H1 (cell line): ENCODE results near the gene PPM1F. TPM values are rescaled to one million over a fixed set of nuclear protein-coding genes. Genes with fewer than 3 reads are reported as not detected.

Source experiments
- CTCF ChIA-PET: fragments of 300-600 bp; sonication (Branson Sonifier 250); formaldehyde crosslinking; loops from one replicate; lab custom pipeline; 2021; ENCODE audit not compliant: partially characterized antibody; lab: Charles Lee
- POLR2A ChIA-PET: fragments of 300-600 bp; sonication (Branson Sonifier 250); formaldehyde crosslinking; loops from one replicate; lab custom pipeline; 2021; ENCODE audit warnings: inconsistent platforms; ENCODE audit not compliant: partially characterized antibody; lab: Charles Lee
- DNase-seq, 2 experiments: peaks; one replicate each; pipeline versions ENCODE4 v3.0.0 to v3.0.0-alpha.2; 2010 to 2022; ENCODE audit warnings: low spot score in 2 of 2, low read depth in 1 of 2, mixed read lengths in 1 of 2
- FAIRE-seq: peaks from 2 replicates; lab custom pipeline; 2011; peaks lifted over from hg19 to GRCh38; lab: Jason Lieb, UNC
- H2AFZ ChIP-seq: 2 replicates; pipeline ENCODE4 v1.8.1; 2012; ENCODE audit warnings: low read length, inconsistent platforms
- H2AK5ac ChIP-seq: 2 replicates; pipeline ENCODE4 v1.6.1; 2013; ENCODE audit warnings: low read depth, low read length
- H2BK120ac ChIP-seq: replicated peaks from 2 replicates; pipeline ENCODE3; 2013; ENCODE audit warnings: low read depth, low read length, inconsistent platforms
- H2BK12ac ChIP-seq: 2 replicates; pipeline ENCODE4 v1.6.1; 2013; ENCODE audit warnings: low read depth, low read length
- H2BK15ac ChIP-seq: 2 replicates; pipeline ENCODE4 v1.6.1; 2013; ENCODE audit warnings: low read length
- H2BK20ac ChIP-seq: 2 replicates; pipeline ENCODE4 v1.6.1; 2013; ENCODE audit warnings: low read length
- H2BK5ac ChIP-seq: 2 replicates; pipeline ENCODE4 v1.6.1; 2013; ENCODE audit warnings: low read depth, low read length
- H3K14ac ChIP-seq: 2 replicates; pipeline ENCODE4 v1.6.1; 2013; ENCODE audit warnings: inconsistent platforms; ENCODE audit not compliant: insufficient read length
- H3K18ac ChIP-seq: 2 replicates; pipeline ENCODE4 v1.6.1; 2013; ENCODE audit warnings: low read length; ENCODE audit errors: extremely low read depth
- H3K23ac ChIP-seq: 2 replicates; pipeline ENCODE4 v1.6.1; 2013; ENCODE audit warnings: inconsistent platforms; ENCODE audit not compliant: insufficient read length
- H3K23me2 ChIP-seq: 2 replicates; pipeline ENCODE4 v1.6.1; 2013; ENCODE audit warnings: low read depth, low read length
- H3K27ac ChIP-seq: 2 replicates; pipeline ENCODE4 v1.6.1; 2011; ENCODE audit warnings: low read depth, low read length, inconsistent platforms
- H3K27me3 ChIP-seq, 4 experiments: replicated peaks in 1 of 4; 1 replicate in 1 of 4; 2 replicates in 3 of 4; pipeline versions ENCODE4 v1.6.1 to v1.8.1; 2011 to 2013; ENCODE audit warnings: low read length in 3 of 4, mild to moderate bottlenecking in 3 of 4, inconsistent platforms in 2 of 4, mixed read lengths in 2 of 4, moderate library complexity in 1 of 4; ENCODE audit not compliant: control insufficient read depth in 3 of 4, insufficient read depth in 3 of 4; ENCODE audit errors: extremely low read depth in 1 of 4
- H3K36me3 ChIP-seq, 4 experiments: 2 replicates each; pipeline versions ENCODE4 v1.6.1 to v1.8.1; 2011 to 2013; ENCODE audit warnings: mild to moderate bottlenecking in 4 of 4, low read length in 3 of 4, moderate library complexity in 2 of 4, control low read depth in 1 of 4, inconsistent platforms in 1 of 4; ENCODE audit not compliant: insufficient read depth in 4 of 4, control insufficient read depth in 2 of 4
- H3K4ac ChIP-seq: replicated peaks from 2 replicates; pipeline ENCODE3; 2013; ENCODE audit warnings: low read length, low read depth, mixed read lengths, inconsistent platforms; ENCODE audit not compliant: insufficient read length
- H3K4me1 ChIP-seq, 4 experiments: replicated peaks in 1 of 4; 1 replicate in 1 of 4; 2 replicates in 3 of 4; pipeline versions ENCODE4 v1.6.1 to v1.8.1; 2011 to 2013; ENCODE audit warnings: low read length in 3 of 4, inconsistent platforms in 2 of 4, mixed read lengths in 1 of 4; ENCODE audit not compliant: insufficient read depth in 4 of 4, control insufficient read depth in 3 of 4
- H3K4me2 ChIP-seq, 2 experiments: 2 replicates each; pipeline versions ENCODE4 v1.6.1 to v1.8.1; 2011 to 2013; ENCODE audit warnings: low read depth in 2 of 2, low read length in 2 of 2, control low read depth in 1 of 2, inconsistent platforms in 1 of 2, mild to moderate bottlenecking in 1 of 2; ENCODE audit not compliant: insufficient read depth in 1 of 2
- H3K4me3 ChIP-seq, 4 experiments: fragments of 200-600, 300-600 bp in 1 of 4; sonication (generic), shearing (Covaris generic), sonication (Bioruptor Twin) in 1 of 4; 2 replicates each; pipeline versions ENCODE4 v1.5.1 to v1.8.1; 2011 to 2016; ENCODE audit warnings: low read length in 4 of 4, low read depth in 3 of 4, control low read depth in 2 of 4, inconsistent platforms in 2 of 4, mild to moderate bottlenecking in 2 of 4, mixed read lengths in 1 of 4, moderate library complexity in 1 of 4; ENCODE audit not compliant: insufficient read depth in 2 of 4; ENCODE audit errors: extremely low read depth in 1 of 4
- H3K56ac ChIP-seq: replicated peaks from 2 replicates; pipeline ENCODE3; 2013; ENCODE audit warnings: low read depth, mild to moderate bottlenecking, mixed read lengths, low read length, inconsistent platforms; ENCODE audit not compliant: insufficient read length
- H3K79me1 ChIP-seq: 2 replicates; pipeline ENCODE4 v1.6.1; 2013; ENCODE audit warnings: low read depth, low read length, control low read depth
- H3K79me2 ChIP-seq, 2 experiments: 2 replicates each; pipeline versions ENCODE4 v1.6.1 to v1.8.1; 2012 to 2013; ENCODE audit warnings: low read length in 2 of 2, mild to moderate bottlenecking in 2 of 2, inconsistent platforms in 1 of 2; ENCODE audit not compliant: insufficient read depth in 2 of 2, control insufficient read depth in 1 of 2
- H3K9ac ChIP-seq, 4 experiments: replicated peaks in 1 of 4; 1 replicate in 1 of 4; 2 replicates in 3 of 4; pipeline versions ENCODE4 v1.6.1 to v1.8.1; 2011 to 2013; ENCODE audit warnings: low read depth in 3 of 4, low read length in 3 of 4, control low read depth in 2 of 4, mild to moderate bottlenecking in 2 of 4, moderate library complexity in 2 of 4, inconsistent platforms in 1 of 4; ENCODE audit errors: extremely low read depth in 1 of 4
- H3K9me3 ChIP-seq, 2 experiments: 2 replicates each; pipeline versions ENCODE4 v1.6.1 to v1.8.1; 2012 to 2013; ENCODE audit warnings: mild to moderate bottlenecking in 2 of 2, moderate library complexity in 2 of 2, control low read depth in 1 of 2, inconsistent platforms in 1 of 2, low read depth in 1 of 2, low read length in 1 of 2, mixed read lengths in 1 of 2; ENCODE audit not compliant: insufficient read depth in 2 of 2
- H4K20me1 ChIP-seq, 2 experiments: replicated peaks in 1 of 2; 2 replicates each; pipeline versions ENCODE3 to v1.8.1; 2011 to 2013; ENCODE audit warnings: inconsistent platforms in 2 of 2, low read length in 2 of 2, mild to moderate bottlenecking in 1 of 2; ENCODE audit not compliant: insufficient read depth in 2 of 2, control insufficient read depth in 1 of 2
- H4K5ac ChIP-seq: 2 replicates; pipeline ENCODE4 v1.6.1; 2013; ENCODE audit warnings: low read length, low read depth, mixed read lengths, inconsistent platforms; ENCODE audit not compliant: insufficient read length
- H4K8ac ChIP-seq: 2 replicates; pipeline ENCODE4 v1.8.0; 2013; ENCODE audit warnings: mild to moderate bottlenecking, moderate library complexity, low read length, inconsistent platforms; ENCODE audit not compliant: insufficient read depth; ENCODE audit errors: extremely low read depth
- H4K91ac ChIP-seq: replicated peaks from 2 replicates; pipeline ENCODE3; 2013; ENCODE audit warnings: low read length, mixed read lengths, inconsistent platforms; ENCODE audit not compliant: insufficient read length
- CTBP2 ChIP-seq: IDR thresholded peaks from 2 replicates; pipeline ENCODE4 v1.7.0; 2011; ENCODE audit warnings: borderline replicate concordance, mild to moderate bottlenecking, moderate library complexity, mixed read lengths, low read length; ENCODE audit not compliant: insufficient read depth, insufficient read length
- E2F6 ChIP-seq: IDR thresholded peaks from 2 replicates; pipeline ENCODE4 v1.6.1; 2012; ENCODE audit warnings: inconsistent platforms
- GTF2F1 ChIP-seq: IDR thresholded peaks from 2 replicates; pipeline ENCODE4 v1.6.1; 2012; ENCODE audit warnings: low read depth, low read length, improper control_type of control experiment, borderline replicate concordance
- HDAC2 ChIP-seq, 2 experiments: fragments of 300-600 bp in 1 of 2; sonication (generic) in 1 of 2; IDR thresholded peaks; 2 replicates each; pipeline ENCODE4 v1.6.1; 2011 to 2012; ENCODE audit warnings: low read depth in 2 of 2, low read length in 2 of 2, mild to moderate bottlenecking in 2 of 2, moderate library complexity in 2 of 2, borderline replicate concordance in 1 of 2, inconsistent platforms in 1 of 2
- NRF1 ChIP-seq: IDR thresholded peaks from 2 replicates; pipeline ENCODE4 v1.6.1; 2011; ENCODE audit warnings: mild to moderate bottlenecking, low read depth, low read length, improper control_type of control experiment
- SIRT6 ChIP-seq: IDR thresholded peaks from one replicate; pipeline ENCODE4 v1.7.1; 2012; ENCODE audit warnings: low read length, inconsistent platforms
- WGBS, 2 experiments: shearing (Covaris generic) in 1 of 2; methylation state at CpG; one replicate each; pipeline versions ENCODE4 v1.1.6 to v1.1.7; 2013 to 2015; ENCODE audit warnings: low lambda C conversion rate in 2 of 2, mixed read lengths in 2 of 2, inconsistent platforms in 1 of 2, low coverage in 1 of 2, missing lambda C conversion rate in 1 of 2; ENCODE audit not compliant: insufficient replicate concordance in 2 of 2, insufficient coverage in 1 of 2, insufficient read length in 1 of 2; ENCODE audit errors: extremely low coverage in 1 of 2, missing lambda C conversion rate in 1 of 2; 5-methylcytosine and 5-hydroxymethylcytosine counted together
- polyA plus RNA-seq, 7 experiments: library from polyadenylated mRNA; depleted of rRNA in 3 of 7; stranded (reverse) in 5 of 7; unstranded in 2 of 7; fragments of >200 nt in 5 of 7; fragments of 200-250 nt in 2 of 7; gene quantifications; 1 replicate in 5 of 7; 2 replicates in 1 of 7; 4 replicates in 1 of 7; pipeline versions ENCODE4 v1.2.1 to v1.2.3, GENCODE V29; 2011 to 2013; ENCODE audit warnings: missing spikeins in 2 of 7, mixed read lengths in 2 of 7
- total RNA-seq: library from RNA; stranded (reverse); fragmentation: NEBNext Ultra II Directional; extraction: Animal tissue kit (Norgen Biotek cat#: 25700); gene quantifications from 2 replicates; pipeline ENCODE4 v1.2.1, GENCODE V29; 2021
- TF ChIP-seq, protein P1 (sequence below): IDR thresholded peaks from 2 replicates; pipeline ENCODE4 v1.6.1; 2012; ENCODE audit warnings: inconsistent platforms

The PPM1F gene
- total and polyA plus RNA-seq, 2 of the 8 experiments (the other 6 are each of a cell fraction or from before 2014, with no cell fraction given), result 12.4 to 22.8 TPM

GRCh38 chr22:21992593-21993237, 40.1 kb upstream of the PPM1F start:
- Histone ChIP-seq H3K4me3 (no peak overlapping the region), H2BK12ac (no peak overlapping the region), H3K27ac (no peak overlapping the region), H2BK5ac (no peak overlapping the region), H2BK120ac (no peak overlapping the region), H4K8ac (no peak overlapping the region), H4K91ac (no peak overlapping the region), H3K14ac (no peak overlapping the region), H2BK20ac (no peak overlapping the region), H3K4me1 (no peaks in the 10 kb centered on the region), H2AFZ (no peak overlapping the region), H4K20me1 (peaks cover 1 to 3% of the 10 kb centered on the region in 2 experiments), H3K9ac (no peak overlapping the region), H3K4ac (no peak overlapping the region), H3K23me2 (no peaks in the 10 kb centered on the region), H4K5ac (no peak overlapping the region), H3K4me2 (no peak overlapping the region), H3K56ac (no peak overlapping the region), H3K23ac (no peak overlapping the region), H3K79me1 (no peaks in the 10 kb centered on the region), H3K36me3 (no peaks in the 10 kb centered on the region), H2AK5ac (no peak overlapping the region), H3K27me3 (peaks cover 62 to 99% (median 98%) of the 10 kb centered on the region in 4 experiments), H2BK15ac (no peak overlapping the region), H3K9me3 (no peaks in the 10 kb centered on the region), H3K79me2 (no peaks in the 10 kb centered on the region), H3K18ac (no peak overlapping the region)
- POLR2A ChIA-PET, result no interaction called here
- CTCF ChIA-PET, result interaction anchor here (1.3 to 7.8 kb wide), 4 partner anchors 10 to 69 kb away, joined by 4 to 36 read pairs (median 6); no protein-coding TSS in a partner anchor
- TF ChIP-seq E2F6 (no peak), NRF1 (no peak), HDAC2 (IDR thresholded peaks at IDR 0.05; ENCODE audit: borderline replicate concordance in 1 of 2, low read depth in 2 of 2, low read length in 2 of 2) (no peak), SIRT6 (no peak), GTF2F1 (no peak), CTBP2 (no peak)
- TF ChIP-seq, protein P1, sequence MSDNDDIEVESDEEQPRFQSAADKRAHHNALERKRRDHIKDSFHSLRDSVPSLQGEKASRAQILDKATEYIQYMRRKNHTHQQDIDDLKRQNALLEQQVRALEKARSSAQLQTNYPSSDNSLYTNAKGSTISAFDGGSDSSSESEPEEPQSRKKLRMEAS, result no peak
- 90% methylated on average over 7 of the region's 7 CpGs; no CpG with 5 or more reads in 1 of the 2 experiments for WGBS, 2 experiments
- FAIRE-seq (no peak), DNase-seq (no peak)
